ENCODE data around the gene HYAL1.
"Not testable (repeated sequence)": the region's sequence is repeated elsewhere in the genome, so short reads cannot be mapped to it uniquely, and the experiment has no call there.

HYAL1 gene

GRCh38 chr3:50270422-50271224, 32.8 kb downstream of the HYAL1 start:
- no peak for DNase-seq

GRCh38 chr3:50269977-50270413, 33.4 kb downstream of the HYAL1 start:
- DNase-seq = no peak

GRCh38 chr3:50269460-50269859, 33.9 kb downstream of the HYAL1 start:
- DNase-seq = no peak

GRCh38 chr3:50268703-50269451, 34.5 kb downstream of the HYAL1 start, which contains the start of gene SEMA3B:
SEMA3B (plus strand) TSS chr3:50269147; CDS start chr3:50269241, 94 bp downstream.
- no peak for DNase-seq

- no peak for DNase-seq
Measured at GRCh38 chr3:50268276-50268675, 35.1 kb downstream of the HYAL1 start.

- no peak for DNase-seq
Measured at GRCh38 chr3:50267280-50267913, 36.0 kb downstream of the HYAL1 start.

GRCh38 chr3:50266836-50267235, 36.5 kb downstream of the HYAL1 start:
- no peak for DNase-seq

- no peak for DNase-seq
Measured at GRCh38 chr3:50266017-50266416, 37.4 kb downstream of the HYAL1 start.

- no peak for DNase-seq
Measured at GRCh38 chr3:50265571-50265970, 37.8 kb downstream of the HYAL1 start.

GRCh38 chr3:50264964-50265485, 38.3 kb downstream of the HYAL1 start:
- no peak for DNase-seq

- DNase-seq = no peak
Measured at GRCh38 chr3:50264383-50264963, 38.9 kb downstream of the HYAL1 start.

GRCh38 chr3:50263478-50264382, 39.6 kb downstream of the HYAL1 start:
- no peak for DNase-seq

GRCh38 chr3:50262778-50263177, 40.6 kb downstream of the HYAL1 start:
- no peak for DNase-seq

GRCh38 chr3:50262200-50262599, 41.2 kb downstream of the HYAL1 start:
- DNase-seq = not testable (repeated sequence)

- no peak for DNase-seq
Measured at GRCh38 chr3:50261505-50261904, 41.9 kb downstream of the HYAL1 start.

GRCh38 chr3:50260942-50261441, 42.4 kb downstream of the HYAL1 start:
- DNase-seq = no peak

GRCh38 chr3:50260027-50260941, 43.1 kb downstream of the HYAL1 start:
- peak; percentile 79 for DNase-seq

- DNase-seq = no peak
Measured at GRCh38 chr3:50259432-50260026, 43.8 kb downstream of the HYAL1 start.

- DNase-seq = no peak
Measured at GRCh38 chr3:50258979-50259378, 44.4 kb downstream of the HYAL1 start.

Data from T-helper 9 cell (primary cell).